ENCODE results near the gene TARS2. TPM values are rescaled to one million over a fixed set of nuclear protein-coding genes. Genes with fewer than 3 reads are reported as not detected.

Gene TARS2
- total RNA-seq, 6 experiments from 2014 or later, result 16.1 to 32.1 (median 22.4) TPM

DNA sequence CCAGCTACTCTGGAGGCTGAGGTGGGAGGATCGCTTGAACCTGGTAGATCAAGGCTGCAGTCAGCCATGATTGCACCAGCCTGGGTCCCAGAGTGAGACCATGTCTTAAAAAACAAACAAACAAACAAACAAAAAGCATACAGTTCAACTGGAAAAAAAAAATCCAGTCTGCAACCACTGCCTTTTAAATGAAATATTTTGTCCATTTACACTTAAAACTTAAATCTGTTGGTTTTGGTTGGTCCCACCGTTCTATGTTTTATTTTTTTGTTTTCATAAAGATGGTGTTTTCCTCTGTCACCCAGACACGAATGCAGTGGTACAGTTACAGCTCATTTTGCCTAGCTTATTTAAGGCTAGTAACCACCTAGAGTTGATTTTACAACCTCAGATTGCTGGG lies 38.1 kb downstream of the TARS2 start:
- Histone ChIP-seq H3K4me1 (peaks cover 0 to 7% (median 0%) of the 10 kb centered on the region in 4 donors), H3K36me3 (no peaks in the 10 kb centered on the region), H3K27ac (no peak overlapping the region), H3K9me3 (no peaks in the 10 kb centered on the region), H3K27me3 (no peaks in the 10 kb centered on the region), H3K4me3 (no peak overlapping the region)
- WGBS (ENCODE audit: insufficient coverage, low coverage, low lambda C conversion rate, missing lambda C conversion rate), result 77% methylated on average over 2 of the region's 3 CpGs
- TF ChIP-seq POLR2A (IDR thresholded peaks at IDR 0.05), result no peak
- TF ChIP-seq, protein P1, sequence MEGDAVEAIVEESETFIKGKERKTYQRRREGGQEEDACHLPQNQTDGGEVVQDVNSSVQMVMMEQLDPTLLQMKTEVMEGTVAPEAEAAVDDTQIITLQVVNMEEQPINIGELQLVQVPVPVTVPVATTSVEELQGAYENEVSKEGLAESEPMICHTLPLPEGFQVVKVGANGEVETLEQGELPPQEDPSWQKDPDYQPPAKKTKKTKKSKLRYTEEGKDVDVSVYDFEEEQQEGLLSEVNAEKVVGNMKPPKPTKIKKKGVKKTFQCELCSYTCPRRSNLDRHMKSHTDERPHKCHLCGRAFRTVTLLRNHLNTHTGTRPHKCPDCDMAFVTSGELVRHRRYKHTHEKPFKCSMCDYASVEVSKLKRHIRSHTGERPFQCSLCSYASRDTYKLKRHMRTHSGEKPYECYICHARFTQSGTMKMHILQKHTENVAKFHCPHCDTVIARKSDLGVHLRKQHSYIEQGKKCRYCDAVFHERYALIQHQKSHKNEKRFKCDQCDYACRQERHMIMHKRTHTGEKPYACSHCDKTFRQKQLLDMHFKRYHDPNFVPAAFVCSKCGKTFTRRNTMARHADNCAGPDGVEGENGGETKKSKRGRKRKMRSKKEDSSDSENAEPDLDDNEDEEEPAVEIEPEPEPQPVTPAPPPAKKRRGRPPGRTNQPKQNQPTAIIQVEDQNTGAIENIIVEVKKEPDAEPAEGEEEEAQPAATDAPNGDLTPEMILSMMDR (IDR thresholded peaks at IDR 0.05), result no peak
- DNase-seq, result no peak
- ATAC-seq, result no peak
- intact Hi-C loops (cut with DNase I), result no loop called here

GRCh38 chr1:150528196-150528595 lies 41.0 kb downstream of the TARS2 start:
- WGBS (ENCODE audit: insufficient coverage, low coverage, low lambda C conversion rate, missing lambda C conversion rate), result 100% methylated on average over 1 of the region's 1 CpG
- peaks cover 0 to 23% (median 5%) of the 10 kb centered on the region in 4 donors for H3K4me1 ChIP-seq
- no peaks in the 10 kb centered on the region for H3K27me3 ChIP-seq
- no peak overlapping the region for H3K27ac ChIP-seq
- H3K9me3 ChIP-seq, result no peaks in the 10 kb centered on the region
- ATAC-seq, result no peak
- no peak for DNase-seq
- intact Hi-C loops (cut with DNase I), result no loop called here
- H3K36me3 ChIP-seq, result no peaks in the 10 kb centered on the region
- TF ChIP-seq, protein P1 (IDR thresholded peaks at IDR 0.05), result no peak
- no peak for TF ChIP-seq POLR2A (IDR thresholded peaks at IDR 0.05)
- no peak overlapping the region for H3K4me3 ChIP-seq

GRCh38 chr1:150529017-150529416 lies 41.8 kb downstream of the TARS2 start:
- Histone ChIP-seq H3K4me3 (no peak overlapping the region), H3K36me3 (no peaks in the 10 kb centered on the region), H3K27me3 (no peaks in the 10 kb centered on the region), H3K9me3 (no peaks in the 10 kb centered on the region), H3K27ac (no peak overlapping the region), H3K4me1 (peaks cover 0 to 23% (median 5%) of the 10 kb centered on the region in 4 donors)
- TF ChIP-seq POLR2A (IDR thresholded peaks at IDR 0.05), result no peak
- TF ChIP-seq, protein P1 (IDR thresholded peaks at IDR 0.05), result no peak
- DNase-seq (no peak), ATAC-seq (peak in 1 of 4 donors; percentile 23)
- WGBS (ENCODE audit: insufficient coverage, low coverage, low lambda C conversion rate, missing lambda C conversion rate), result 24% methylated on average over 4 of the region's 4 CpGs
- intact Hi-C loops (cut with DNase I), result no loop called here

- no peak overlapping the region for H3K4me3 ChIP-seq
Observed at GRCh38 chr1:150530491-150531159, 43.4 kb downstream of the TARS2 start.

More at GRCh38 chr1:150530491-150531159, 43.4 kb downstream of the TARS2 start:
- DNase-seq, result peak in 1 of 3 donors; percentile 41
- ATAC-seq, result no peak
- Histone ChIP-seq H3K27me3 (no peaks in the 10 kb centered on the region), H3K27ac (no peak overlapping the region), H3K9me3 (no peaks in the 10 kb centered on the region), H3K4me1 (peaks cover 0 to 23% (median 5%) of the 10 kb centered on the region in 4 donors), H3K36me3 (no peaks in the 10 kb centered on the region)
- intact Hi-C loops (cut with DNase I), result loop anchor here in 1 of 2 donors (10.0 kb wide), 1 partner anchor 66 kb away; no protein-coding TSS in a partner anchor
- TF ChIP-seq, protein P1 (IDR thresholded peaks at IDR 0.05), result no peak
- TF ChIP-seq POLR2A (IDR thresholded peaks at IDR 0.05), result no peak
- 89% methylated on average over 5 of the region's 14 CpGs for WGBS (ENCODE audit: insufficient coverage, low coverage, low lambda C conversion rate, missing lambda C conversion rate)
